Esophagus squamous epithelium (tissue), 5 donors: Measurements from ENCODE around the gene ABCC12. TPM values are rescaled to one million over a fixed set of nuclear protein-coding genes. Genes with fewer than 3 reads are reported as not detected.

Source experiments
- DNase-seq: peaks from one replicate; lab custom pipeline; 2025; lab: John Stamatoyannopoulos, UW
- H3K27ac ChIP-seq, 4 donors: fragments of 200-600 bp; sonication (generic); one replicate each; pipeline ENCODE4 v1.5.1; 2016 to 2019; ENCODE audit warnings: mild to moderate bottlenecking in 1 of 4
- H3K27me3 ChIP-seq, 4 donors: fragments of 200-600 bp; sonication (generic); 1 replicate in 3 of 4; 2 replicates in 1 of 4; pipeline versions ENCODE4 v1.5.1 to v1.6.0; 2017 to 2021; ENCODE audit warnings: antibody characterized with exemption in 1 of 4
- H3K36me3 ChIP-seq, 3 donors: fragments of 200-600 bp; sonication (generic); one replicate each; pipeline ENCODE4 v1.5.1; 2016 to 2019
- H3K4me1 ChIP-seq, 3 donors: fragments of 200-600 bp; sonication (generic); one replicate each; pipeline ENCODE4 v1.5.1; 2017 to 2019
- H3K4me3 ChIP-seq, 4 donors: fragments of 200-600 bp; sonication (generic); 1 replicate in 3 of 4; 2 replicates in 1 of 4; pipeline ENCODE4 v1.5.1; 2016 to 2019; ENCODE audit warnings: mild to moderate bottlenecking in 2 of 4, moderate library complexity in 1 of 4
- H3K9me3 ChIP-seq, 3 donors: fragments of 200-600 bp; sonication (generic); one replicate each; pipeline ENCODE4 v1.5.1; 2016 to 2019
- CTCF ChIP-seq, 6 experiments: fragments of 450-650 bp in 4 of 6; fragments of 200-600 bp in 2 of 6; sonication (generic) in 2 of 6; IDR thresholded peaks; one replicate each; pipeline ENCODE4 v1.5.1; 2016 to 2019; ENCODE audit warnings: antibody characterized with exemption in 6 of 6, mild to moderate bottlenecking in 4 of 6, moderate library complexity in 4 of 6
- POLR2A ChIP-seq, 4 donors: fragments of 450-650 bp; IDR thresholded peaks; one replicate each; pipeline ENCODE4 v1.6.1; 2017; ENCODE audit warnings: antibody characterized with exemption in 4 of 4, mild to moderate bottlenecking in 4 of 4, moderate library complexity in 3 of 4
- WGBS, 2 donors: methylation state at CpG; one replicate each; pipeline ENCODE4 v1.1.5; 2018; 5-methylcytosine and 5-hydroxymethylcytosine counted together
- intact Hi-C: fragments of 100-400 bp; cut with DNase I; formaldehyde crosslinking; loops from one replicate; pipeline ENCODE4 v1.15.0; 2022
- total RNA-seq, 4 donors: library from RNA; depleted of rRNA; stranded (reverse); fragments of >200 nt; gene quantifications; one replicate each; pipeline ENCODE4 v1.1.0, GENCODE V29; 2016
- donor health status: DM: yes; HTN: yes; CAD: no.

Gene ABCC12
- total RNA-seq, 4 donors from 2014 or later = not detected

- no peaks in the 10 kb centered on the region for H3K36me3 ChIP-seq
- TF ChIP-seq POLR2A (IDR thresholded peaks at IDR 0.05) (no peak), CTCF (IDR thresholded peaks at IDR 0.05) (no peak)
- 58 to 73% methylated on average over 9 of the region's 9 CpGs for WGBS, 2 donors
- H3K27me3 ChIP-seq = no peaks in the 10 kb centered on the region
- no peaks in the 10 kb centered on the region for H3K9me3 ChIP-seq
- H3K4me3 ChIP-seq = no peak overlapping the region
- intact Hi-C loops = no loop called here
- no peaks in the 10 kb centered on the region for H3K4me1 ChIP-seq
- no peak for DNase-seq
- H3K27ac ChIP-seq = no peak overlapping the region
Observed at GRCh38 chr16:48136547-48137360, 19.0 kb downstream of the ABCC12 start.

- H3K9me3 ChIP-seq = no peaks in the 10 kb centered on the region
- no peak for DNase-seq
- H3K4me3 ChIP-seq = no peak overlapping the region
- H3K27ac ChIP-seq = no peak overlapping the region
- intact Hi-C loops = no loop called here
- H3K36me3 ChIP-seq = no peaks in the 10 kb centered on the region
- WGBS, 2 donors = 72 to 77% methylated on average over 13 to 18 of the region's 18 CpGs
- TF ChIP-seq POLR2A (IDR thresholded peaks at IDR 0.05) = no peak
- H3K4me1 ChIP-seq = no peaks in the 10 kb centered on the region
- H3K27me3 ChIP-seq = peaks cover 0 to 16% (median 0%) of the 10 kb centered on the region in 4 donors
Observed at GRCh38 chr16:48133455-48134211, 22.2 kb downstream of the ABCC12 start.

GRCh38 chr16:48132696-48133095 lies 23.1 kb downstream of the ABCC12 start:
- Histone ChIP-seq H3K27me3 (peaks cover 0 to 16% (median 0%) of the 10 kb centered on the region in 4 donors), H3K4me1 (no peaks in the 10 kb centered on the region), H3K36me3 (no peaks in the 10 kb centered on the region), H3K4me3 (no peak overlapping the region), H3K9me3 (no peaks in the 10 kb centered on the region), H3K27ac (no peak overlapping the region)
- WGBS, 2 donors = 85 to 90% methylated on average over 3 of the region's 3 CpGs
- no peak for DNase-seq
- intact Hi-C loops = no loop called here
- TF ChIP-seq CTCF (IDR thresholded peaks at IDR 0.05) (no peak), POLR2A (IDR thresholded peaks at IDR 0.05) (no peak)

GRCh38 chr16:48131201-48131935 lies 24.4 kb downstream of the ABCC12 start:
- no peak for TF ChIP-seq POLR2A (IDR thresholded peaks at IDR 0.05)
- no peak for TF ChIP-seq CTCF (IDR thresholded peaks at IDR 0.05)
- no peaks in the 10 kb centered on the region for H3K36me3 ChIP-seq
- intact Hi-C loops = no loop called here

GRCh38 chr16:48129926-48130325 lies 25.9 kb downstream of the ABCC12 start:
- Histone ChIP-seq H3K36me3 (no peaks in the 10 kb centered on the region), H3K27me3 (peaks cover 0 to 22% (median 0%) of the 10 kb centered on the region in 4 donors), H3K4me1 (peaks cover 0 to 11% (median 0%) of the 10 kb centered on the region in 3 donors), H3K4me3 (no peak overlapping the region), H3K9me3 (no peaks in the 10 kb centered on the region), H3K27ac (no peak overlapping the region)
- TF ChIP-seq POLR2A (IDR thresholded peaks at IDR 0.05) (no peak), CTCF (IDR thresholded peaks at IDR 0.05) (no peak)
- intact Hi-C loops = no loop called here
- no peak for DNase-seq
- 30 to 57% methylated on average over 3 of the region's 3 CpGs for WGBS, 2 donors

More at GRCh38 chr16:48131201-48131935, 24.4 kb downstream of the ABCC12 start:
- Histone ChIP-seq H3K4me3 (no peak overlapping the region), H3K27ac (no peak overlapping the region), H3K27me3 (peaks cover 0 to 16% (median 0%) of the 10 kb centered on the region in 4 donors), H3K4me1 (peaks cover 0 to 11% (median 0%) of the 10 kb centered on the region in 3 donors), H3K9me3 (no peaks in the 10 kb centered on the region)
- 66 to 86% methylated on average over 6 of the region's 6 CpGs for WGBS, 2 donors
- DNase-seq = no peak
